Activated CD4-positive, CD25-positive, alpha-beta regulatory T cell treated with anti-CD3 and anti-CD28 coated beads, Interleukin-2, amount 50 U/mL, for 24 hours (primary cell): Measurements from ENCODE around the gene CENPX.
"Not testable (repeated sequence)": the region's sequence is repeated elsewhere in the genome, so short reads cannot be mapped to it uniquely, and the experiment has no call there.

Experiments used
- ATAC-seq, 2 donors: fragments of 150-1000 bp; cut with Tn5 transposase; one replicate each; pipeline ENCODE4 v1.10.0; 2021; ENCODE audit warnings: mild to moderate bottlenecking in 1 of 2, moderate library complexity in 1 of 2

The CENPX gene

GRCh38 chr17:82038796-82039409 is 16.2 kb upstream of the CENPX start:
- ATAC-seq = not testable (repeated sequence)

DNA sequence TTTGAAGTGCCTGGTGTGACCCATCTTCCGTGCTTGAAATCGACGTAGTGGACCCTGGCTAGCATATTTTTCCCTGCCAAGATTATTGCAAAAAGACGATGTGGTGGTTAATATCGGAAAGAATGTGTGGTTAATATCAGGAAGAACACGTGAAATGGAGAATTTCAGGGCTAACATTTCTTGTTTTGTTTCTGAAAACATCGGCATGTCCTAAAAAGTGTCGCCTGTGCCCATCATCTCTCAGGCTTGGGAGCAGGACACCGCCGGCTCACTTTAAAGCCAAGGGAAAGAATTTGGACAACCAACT is 15.2 kb upstream of the CENPX start:
- ATAC-seq = no peak

DNA sequence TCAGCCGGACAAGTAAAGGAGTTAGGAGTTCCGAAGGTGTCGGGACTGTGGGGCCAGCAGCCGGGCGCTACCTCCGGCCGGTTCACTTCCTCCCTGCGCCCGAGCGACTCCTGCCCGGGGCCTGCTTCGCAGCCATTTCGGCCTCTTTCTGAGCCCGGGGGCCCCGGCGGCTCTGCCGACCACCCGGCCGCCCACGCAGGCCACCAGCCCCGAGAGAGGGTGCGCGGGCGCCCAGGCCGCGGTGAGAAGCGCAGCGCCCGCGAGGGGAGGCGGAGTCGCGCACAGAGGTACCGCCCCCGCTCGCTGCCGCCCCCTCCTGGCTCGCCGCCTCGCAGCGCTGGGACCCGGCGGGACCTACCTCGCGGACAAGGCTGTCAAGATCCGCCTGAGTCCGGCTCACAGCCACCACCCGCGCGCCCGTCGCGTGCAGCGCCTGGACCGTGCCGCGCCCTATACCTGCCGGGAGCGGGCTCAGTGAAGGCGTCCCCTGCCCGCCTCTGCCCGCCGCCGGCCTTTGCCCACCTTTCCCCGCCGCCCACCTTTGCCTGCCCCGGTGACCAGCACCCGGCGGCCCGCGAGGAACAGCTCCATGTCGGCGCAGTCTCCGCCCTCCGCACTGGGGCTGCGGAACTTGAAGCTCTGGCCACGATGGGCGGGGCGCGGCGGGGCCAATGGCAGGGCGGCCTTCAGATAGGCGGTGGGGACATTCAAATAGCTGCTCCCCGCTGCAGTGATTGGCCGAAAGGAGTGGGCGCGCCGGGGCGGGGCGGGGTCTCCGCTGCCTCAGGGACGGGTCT is 14.6 kb upstream of the CENPX start, which contains the start of gene DCXR:
TSS of gene DCXR (minus strand) at position 606 of the 797 bp plus-strand sequence. CDS start at position 591, 15 bp downstream.
- peak; percentile 95 to 96 for ATAC-seq

- ATAC-seq = no peak
Observed at GRCh38 chr17:82036634-82037091, 14.0 kb upstream of the CENPX start.

DNA sequence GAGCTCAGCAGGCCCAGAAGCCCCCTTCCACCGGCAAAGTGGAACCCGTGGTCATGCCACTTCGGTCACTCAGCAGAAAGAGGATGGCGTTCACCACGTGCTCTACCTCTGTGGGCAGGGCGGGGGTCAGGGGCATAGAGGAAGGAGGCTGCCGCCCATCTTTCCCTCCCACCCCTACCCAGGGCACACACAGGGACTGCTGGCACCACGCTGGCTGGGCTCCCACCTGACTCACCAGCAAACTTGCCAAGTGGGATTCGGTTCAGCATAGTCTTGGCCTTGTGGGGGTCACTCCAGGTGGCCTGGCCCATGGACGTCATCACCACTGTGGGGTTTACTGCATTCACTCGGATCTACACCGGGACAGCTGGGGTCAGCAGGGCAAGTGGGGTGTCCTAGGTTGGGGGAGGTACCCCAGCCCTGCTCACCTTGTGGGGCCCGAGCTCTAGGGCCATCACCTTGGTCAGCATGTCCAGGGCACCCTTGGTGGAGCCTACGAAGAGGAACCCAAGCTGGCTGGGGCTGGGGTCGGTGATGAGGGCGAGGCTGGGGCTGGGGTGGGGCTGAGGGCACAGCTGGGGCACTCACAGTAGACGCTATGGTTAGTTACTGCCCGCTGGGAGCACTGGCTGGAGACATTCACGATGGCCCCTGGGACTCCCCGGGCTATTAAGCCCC is 13.4 kb upstream of the CENPX start:
- no peak for ATAC-seq

DNA sequence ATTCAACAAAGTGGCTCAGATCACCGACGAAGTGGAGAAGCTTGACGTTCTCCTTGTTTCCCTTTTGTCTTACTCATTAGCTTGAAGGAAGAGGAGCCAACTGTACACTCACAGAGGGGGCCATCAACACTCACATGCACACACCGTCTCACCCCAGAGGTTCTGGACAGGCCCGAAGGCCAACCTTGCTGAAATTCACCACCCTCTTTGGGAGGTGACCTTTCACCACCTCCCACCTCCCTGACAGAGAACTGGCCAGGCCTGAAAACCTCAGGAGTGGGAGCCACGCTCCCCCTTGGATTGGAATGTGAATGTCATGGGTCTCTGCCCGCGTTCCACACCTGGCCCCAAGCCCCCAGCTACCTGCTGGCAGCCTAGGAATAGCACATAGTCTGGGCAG is 12.8 kb upstream of the CENPX start:
- no peak for ATAC-seq

DNA sequence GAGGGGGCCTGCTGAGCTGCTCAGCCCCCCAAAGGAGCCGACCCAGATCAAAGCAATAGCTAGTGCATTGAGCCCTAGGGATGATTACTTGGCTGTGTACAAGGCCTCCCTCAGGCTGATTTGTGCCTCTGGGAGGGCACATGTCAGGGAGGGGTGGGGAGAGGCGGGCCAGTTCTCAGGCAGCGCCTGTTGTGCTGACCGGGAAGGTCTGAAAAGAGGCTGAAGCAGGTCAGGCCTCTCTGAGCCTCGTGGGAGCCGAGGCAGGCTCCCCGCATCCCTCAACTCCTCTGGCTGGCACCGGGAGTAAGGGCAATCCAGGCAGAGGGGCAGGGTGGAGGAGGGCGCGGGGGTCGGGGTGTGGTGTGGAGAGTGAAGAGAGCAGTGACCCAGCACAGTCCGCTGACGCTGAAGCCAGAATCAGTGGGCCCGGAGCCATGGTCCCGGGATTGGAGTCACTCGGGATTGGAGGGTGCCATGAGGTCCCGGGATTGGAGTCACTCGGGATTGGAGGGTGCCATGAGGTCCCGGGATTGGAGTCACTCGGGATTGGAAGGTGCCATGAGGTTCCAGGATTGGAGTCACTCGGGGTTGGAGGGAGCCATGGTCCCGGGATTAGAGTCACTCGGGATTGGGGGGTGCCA is 11.8 kb upstream of the CENPX start:
- ATAC-seq = no peak

DNA sequence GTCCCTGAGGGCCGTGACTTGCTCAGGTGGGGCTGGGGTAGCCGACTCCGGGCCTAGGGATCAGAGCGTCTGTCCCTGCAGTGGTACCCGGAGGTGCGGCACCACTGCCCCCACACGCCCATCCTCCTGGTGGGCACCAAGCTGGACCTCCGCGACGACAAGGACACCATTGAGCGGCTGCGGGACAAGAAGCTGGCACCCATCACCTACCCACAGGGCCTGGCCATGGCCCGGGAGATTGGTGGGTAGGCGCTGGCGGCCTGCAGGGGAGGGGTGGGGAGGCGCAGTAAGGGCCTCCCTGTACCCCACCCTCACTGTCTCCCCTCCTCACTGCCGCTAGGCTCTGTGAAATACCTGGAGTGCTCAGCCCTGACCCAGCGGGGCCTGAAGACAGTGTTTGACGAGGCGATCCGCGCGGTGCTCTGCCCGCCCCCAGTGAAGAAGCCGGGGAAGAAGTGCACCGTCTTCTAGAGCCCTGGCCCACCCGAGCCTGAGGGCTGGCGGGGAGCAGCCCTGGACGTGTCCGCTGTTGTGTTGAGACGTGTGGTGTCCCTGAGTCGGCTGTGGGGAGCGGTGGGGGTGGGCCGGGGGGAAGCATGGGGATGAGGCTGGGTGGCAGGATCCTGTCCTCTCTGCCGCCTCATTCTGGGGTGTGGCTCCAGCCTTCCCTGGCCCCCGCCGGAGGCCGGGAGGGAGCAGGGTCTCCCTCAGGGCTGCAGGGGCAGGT is 10.8 kb upstream of the CENPX start:
- ATAC-seq = no peak

GRCh38 chr17:82031885-82032627 is 9.4 kb upstream of the CENPX start:
- peak; percentile 25 to 39 for ATAC-seq

DNA sequence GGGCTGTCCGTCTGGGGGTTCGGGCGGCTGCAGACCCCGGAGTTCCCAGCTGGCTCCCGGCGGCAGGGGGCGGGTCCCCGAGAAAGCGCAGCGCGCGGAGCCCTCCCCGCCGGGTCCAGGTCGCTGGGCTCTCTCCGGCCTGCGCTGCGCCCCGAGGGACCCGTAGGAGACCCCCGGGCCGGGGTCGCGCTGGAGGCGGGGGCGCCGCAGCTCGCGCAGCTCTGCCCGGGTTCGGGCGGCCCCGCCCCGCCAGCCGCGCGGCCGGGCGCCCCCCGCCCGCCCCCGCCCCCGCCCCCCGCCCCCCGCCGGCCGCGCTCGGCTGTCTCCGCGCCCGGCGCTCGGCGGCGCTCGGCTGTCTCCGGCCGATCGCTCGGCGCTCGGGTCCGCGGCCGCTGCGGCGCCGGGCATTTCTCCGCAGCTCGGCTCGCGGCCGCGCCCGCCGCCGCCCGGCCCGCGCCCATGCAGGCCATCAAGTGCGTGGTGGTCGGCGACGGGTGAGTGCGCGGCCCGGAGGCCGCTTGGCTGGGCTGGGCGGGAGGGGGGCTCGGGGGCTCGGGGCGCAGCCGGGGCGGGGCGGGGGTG is 8.7 kb upstream of the CENPX start, which contains the start of gene RAC3:
TSS of gene RAC3 (plus strand) at position 376 of the 582 bp plus-strand sequence. CDS start at position 460, 84 bp downstream.
- ATAC-seq = peak; percentile 17 to 20

DNA sequence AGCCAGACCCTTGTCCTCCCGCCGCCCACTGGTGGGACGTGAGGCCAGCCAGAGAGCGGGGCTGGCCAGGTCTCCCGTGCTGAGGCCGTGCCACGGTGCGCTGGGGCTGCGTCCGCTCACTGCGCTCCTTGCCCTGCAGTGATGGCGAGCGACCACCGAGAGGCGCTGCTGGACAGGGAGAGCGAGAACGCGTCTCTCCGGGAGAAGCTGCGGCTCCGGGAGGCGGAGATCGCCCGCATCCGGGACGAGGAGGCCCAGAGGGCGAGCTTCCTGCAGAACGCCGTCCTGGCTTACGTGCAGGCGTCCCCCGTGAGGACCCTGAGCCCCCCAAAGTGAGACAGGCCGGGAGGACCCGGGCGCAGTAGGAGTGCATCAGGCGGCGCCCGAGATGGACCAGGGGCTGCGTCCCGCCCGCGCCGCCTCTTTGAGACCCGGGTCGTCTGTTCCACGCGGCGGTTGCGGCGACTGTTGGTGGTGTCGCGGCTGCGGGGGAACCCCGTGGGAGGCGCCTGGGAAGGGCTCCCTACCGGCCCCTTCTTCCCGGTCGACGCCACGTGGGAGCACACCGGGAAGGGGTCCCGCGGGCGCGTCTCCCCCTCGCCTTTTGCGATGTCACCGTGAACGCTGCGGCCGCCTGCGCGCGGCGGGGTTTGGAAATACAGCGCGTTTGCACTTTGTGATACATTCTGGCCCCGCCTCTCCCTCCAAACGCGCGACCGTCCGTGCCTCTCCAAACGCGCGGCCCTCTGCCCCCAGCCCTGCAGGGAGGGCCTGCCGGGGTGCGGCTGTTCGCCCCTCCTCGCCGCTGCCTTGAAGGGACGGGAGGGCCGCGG is 8.0 kb upstream of the CENPX start:
- ATAC-seq = peak; percentile 75 to 76

- no peak for ATAC-seq
Observed at GRCh38 chr17:82029990-82030469, 7.4 kb upstream of the CENPX start.

- ATAC-seq = no peak
Observed at GRCh38 chr17:82029391-82029790, 6.7 kb upstream of the CENPX start.

- ATAC-seq = no peak
Observed at GRCh38 chr17:82028966-82029365, 6.3 kb upstream of the CENPX start.

DNA sequence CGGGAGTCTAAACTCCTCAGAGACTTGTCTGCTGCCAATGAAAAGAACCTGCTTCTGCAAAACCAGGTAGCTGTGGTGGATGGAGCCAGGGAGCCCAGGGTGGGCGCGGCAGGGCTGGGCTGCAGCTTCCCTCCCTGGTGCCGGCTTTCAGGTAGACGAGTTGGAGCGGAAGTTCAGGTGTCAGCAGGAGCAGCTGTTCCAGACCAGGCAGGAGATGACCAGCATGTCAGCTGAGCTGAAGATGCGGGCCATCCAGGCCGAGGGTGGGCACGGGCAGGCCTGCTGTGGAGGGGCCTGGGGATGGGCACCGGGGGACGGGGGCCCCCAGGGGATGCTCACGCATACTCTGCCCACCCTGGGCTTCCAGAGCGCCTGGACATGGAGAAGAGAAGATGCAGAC is 5.6 kb upstream of the CENPX start:
- no peak for ATAC-seq

DNA sequence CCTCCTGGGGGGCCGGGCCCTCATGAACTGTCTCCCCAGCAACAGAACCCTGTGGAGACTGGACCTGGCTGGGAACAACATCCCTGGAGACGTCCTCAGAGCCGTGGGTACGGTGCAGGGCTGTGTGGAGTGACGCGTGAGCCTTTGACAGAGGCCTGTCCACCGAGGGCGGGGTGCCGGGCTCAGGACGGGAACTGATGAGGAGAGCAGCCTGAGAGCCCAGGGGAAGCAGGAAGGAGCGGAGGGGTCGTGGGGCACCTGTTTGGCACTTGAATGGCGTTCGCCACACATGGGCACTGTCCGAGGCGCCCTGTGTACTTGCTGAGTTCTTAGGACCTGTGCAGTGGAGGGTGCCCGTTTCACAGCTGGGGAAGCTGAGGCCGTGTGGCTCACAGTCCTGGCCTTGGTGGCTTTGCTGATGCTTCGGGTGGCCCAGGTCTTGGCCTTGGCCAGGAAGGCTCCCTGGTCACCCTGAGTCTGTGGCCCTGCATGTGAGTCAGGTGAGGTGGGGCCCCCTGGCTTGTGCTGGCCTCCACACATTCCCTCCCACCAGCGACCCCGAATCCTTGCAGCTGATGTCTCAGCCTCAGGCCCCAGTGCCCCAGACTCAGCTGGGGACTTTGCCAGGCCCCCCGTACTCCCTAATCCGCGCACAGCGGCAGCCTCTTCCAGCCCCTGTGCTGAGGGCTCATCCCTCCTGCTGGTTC is 2.9 kb upstream of the CENPX start:
- no peak for ATAC-seq

DNA sequence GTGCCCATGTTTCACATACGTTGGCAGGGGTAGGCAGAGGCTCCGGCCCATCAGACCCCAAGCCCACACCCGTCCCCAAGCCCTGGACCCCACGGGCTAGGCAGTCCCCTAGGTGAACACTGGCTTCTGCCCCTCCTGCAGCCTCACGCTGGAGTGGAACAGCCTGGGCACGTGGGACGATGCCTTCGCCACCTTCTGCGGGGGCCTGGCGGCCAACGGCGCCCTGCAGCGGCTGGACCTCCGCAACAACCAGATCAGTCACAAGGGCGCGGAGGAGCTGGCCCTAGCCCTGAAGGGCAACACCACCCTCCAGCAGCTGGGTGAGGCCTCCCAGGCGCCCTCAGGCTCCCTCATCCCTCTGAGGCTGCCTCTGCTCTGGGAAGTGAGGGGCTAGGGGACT is 2.2 kb upstream of the CENPX start:
- no peak for ATAC-seq

- no peak for ATAC-seq
Observed at GRCh38 chr17:82023447-82024241, 966 bp upstream of the CENPX start.

- ATAC-seq = peak; percentile 96 to 97
Observed at GRCh38 chr17:82022981-82023446, 336 bp upstream of the CENPX start, which contains the start of gene LRRC45. Gene LRRC45 (plus strand): TSS chr17:82023305. CDS start chr17:82023644, 339 bp downstream.
